GM15510 (cell line): ENCODE measurements around the gene MT3.

ENCODE experiments used
- POLR2A ChIP-seq: IDR thresholded peaks from 3 replicates; pipeline ENCODE4 v1.6.1; 2011; ENCODE audit warnings: borderline replicate concordance; ENCODE audit not compliant: insufficient read length; ENCODE audit errors: extremely low read depth

MT3 gene

GRCh38 chr16:56589141-56590039, at the start of gene MT3:
Gene MT3 (plus strand): TSS chr16:56589528. CDS start chr16:56589591, 63 bp downstream.
- no peak for TF ChIP-seq POLR2A

- TF ChIP-seq POLR2A, result no peak
These were observed 49.7 kb upstream of the MT3 start for GRCh38 chr16:56539656-56540055.

- TF ChIP-seq POLR2A, result no peak
These were observed 47.3 kb upstream of the MT3 start for GRCh38 chr16:56542039-56542438.

GRCh38 chr16:56547120-56547948, 42.0 kb upstream of the MT3 start:
- TF ChIP-seq POLR2A, result no peak

- no peak for TF ChIP-seq POLR2A
These were observed 41.3 kb upstream of the MT3 start for GRCh38 chr16:56547949-56548567.

- no peak for TF ChIP-seq POLR2A
These were observed 40.2 kb upstream of the MT3 start for GRCh38 chr16:56549161-56549560.

- no peak for TF ChIP-seq POLR2A
These were observed 39.5 kb upstream of the MT3 start for GRCh38 chr16:56549744-56550385.

- no peak for TF ChIP-seq POLR2A
These were observed 37.3 kb upstream of the MT3 start for GRCh38 chr16:56551796-56552738.

- TF ChIP-seq POLR2A, result no peak
These were observed 34.9 kb upstream of the MT3 start for GRCh38 chr16:56554441-56554840.

GRCh38 chr16:56558024-56558747, 31.1 kb upstream of the MT3 start:
- TF ChIP-seq POLR2A, result no peak

- no peak for TF ChIP-seq POLR2A
These were observed 30.2 kb upstream of the MT3 start for GRCh38 chr16:56559109-56559508.

- TF ChIP-seq POLR2A, result no peak
These were observed 28.9 kb upstream of the MT3 start for GRCh38 chr16:56560447-56560846.

GRCh38 chr16:56561126-56561525, 28.2 kb upstream of the MT3 start:
- no peak for TF ChIP-seq POLR2A
